DOHH2 (cell line): ENCODE data around the gene ALG9.

Experiments
- H3F3A ChIP-seq: fragments of 200-600 bp; sonication (generic), shearing (Covaris generic); 2 replicates; pipeline ENCODE4 v1.6.0; 2016; ENCODE audit warnings: antibody characterized with exemption, mild to moderate bottlenecking; ENCODE audit not compliant: control insufficient read depth, insufficient read depth
- H3K27ac ChIP-seq: fragments of 200-600 bp; sonication (generic); 2 replicates; pipeline ENCODE4 v1.5.1; 2014; ENCODE audit warnings: low read depth, mild to moderate bottlenecking, low read length, moderate library complexity
- H3K27me3 ChIP-seq: fragments of 200-600 bp; sonication (generic); 2 replicates; pipeline ENCODE4 v1.6.1; 2014; ENCODE audit warnings: mild to moderate bottlenecking, low read length, mixed read lengths; ENCODE audit not compliant: control insufficient read depth
- H3K36me3 ChIP-seq: fragments of 200-600 bp; sonication (generic); 2 replicates; pipeline ENCODE4 v1.6.1; 2014; ENCODE audit warnings: mild to moderate bottlenecking, low read length, moderate library complexity, mixed read lengths; ENCODE audit not compliant: control insufficient read depth
- H3K4me1 ChIP-seq: fragments of 200-600 bp; sonication (generic); 2 replicates; pipeline ENCODE4 v1.6.1; 2014; ENCODE audit warnings: mild to moderate bottlenecking, low read length, mixed read lengths; ENCODE audit not compliant: control insufficient read depth
- H3K4me2 ChIP-seq: fragments of 200-600 bp; sonication (generic); 2 replicates; pipeline ENCODE4 v1.6.0; 2014; ENCODE audit warnings: mild to moderate bottlenecking, low read length, moderate library complexity
- H3K4me3 ChIP-seq: fragments of 200-600 bp; sonication (generic); 2 replicates; pipeline ENCODE4 v1.5.1; 2014; ENCODE audit warnings: mild to moderate bottlenecking, low read length, mixed read lengths
- H3K79me2 ChIP-seq: fragments of 200-600 bp; sonication (generic); 2 replicates; pipeline ENCODE4 v1.6.1; 2014; ENCODE audit warnings: mild to moderate bottlenecking, low read length, mixed read lengths; ENCODE audit not compliant: control insufficient read depth
- H3K9me2 ChIP-seq: fragments of 200-600 bp; sonication (generic); replicated peaks from 2 replicates; pipeline ENCODE4 v1.6.1; 2014; ENCODE audit warnings: mild to moderate bottlenecking, low read length, mixed read lengths; ENCODE audit not compliant: control insufficient read depth
- H3K9me3 ChIP-seq: fragments of 200-600 bp; sonication (generic); 2 replicates; pipeline ENCODE4 v1.6.1; 2014; ENCODE audit warnings: antibody characterized with exemption, low read length, mixed read lengths; ENCODE audit not compliant: control insufficient read depth, insufficient read depth
- H4K20me1 ChIP-seq: fragments of 200-600 bp; sonication (generic); 2 replicates; pipeline ENCODE4 v1.6.0; 2014; ENCODE audit warnings: low read depth, mild to moderate bottlenecking, antibody characterized with exemption, low read length, moderate library complexity; ENCODE audit not compliant: control insufficient read depth, insufficient read depth
- CTCF ChIP-seq: fragments of 200-600 bp; sonication (generic); IDR thresholded peaks from one replicate; pipeline ENCODE4 v1.5.1; 2014; ENCODE audit warnings: antibody characterized with exemption, mild to moderate bottlenecking, low read depth, low read length; ENCODE audit not compliant: poor library complexity, severe bottlenecking
- EZH2phosphoT487 ChIP-seq: fragments of 200-600 bp; sonication (generic); IDR thresholded peaks from 2 replicates; pipeline ENCODE4 v1.6.1; 2017; ENCODE audit warnings: borderline replicate concordance, mild to moderate bottlenecking, antibody characterized with exemption, low read length, moderate library complexity, mixed read lengths

Gene ALG9

GRCh38 chr11:111808063-111808588 is 63.3 kb downstream of the ALG9 start:
- Histone ChIP-seq H3K27me3 (no peaks in the 10 kb centered on the region), H4K20me1 (no peaks in the 10 kb centered on the region), H3K4me2 (no peak overlapping the region), H3K27ac (no peak overlapping the region), H3K9me3 (no peaks in the 10 kb centered on the region), H3K4me3 (no peak overlapping the region), H3K9me2 (no peaks in the 10 kb centered on the region), H3K4me1 (no peaks in the 10 kb centered on the region; the same call in 1 of the 2 replicates), H3K79me2 (no peaks in the 10 kb centered on the region), H3K36me3 (peaks cover 37% of the 10 kb centered on the region), H3F3A (no peaks in the 10 kb centered on the region)
- TF ChIP-seq CTCF (no peak), EZH2phosphoT487 (no peak)

GRCh38 chr11:111807076-111807475 is 64.3 kb downstream of the ALG9 start:
- no peaks in the 10 kb centered on the region for H3K27me3 ChIP-seq
- H3F3A ChIP-seq, result no peaks in the 10 kb centered on the region
- H3K79me2 ChIP-seq, result no peaks in the 10 kb centered on the region
- no peak overlapping the region for H3K27ac ChIP-seq
- no peaks in the 10 kb centered on the region for H4K20me1 ChIP-seq
- H3K4me2 ChIP-seq, result no peak overlapping the region
- H3K9me2 ChIP-seq, result no peaks in the 10 kb centered on the region
- TF ChIP-seq CTCF, result no peak
- no peak for TF ChIP-seq EZH2phosphoT487
- no peaks in the 10 kb centered on the region for H3K4me1 ChIP-seq
- no peaks in the 10 kb centered on the region for H3K9me3 ChIP-seq
- H3K36me3 ChIP-seq, result peaks cover 39% of the 10 kb centered on the region
- no peak overlapping the region for H3K4me3 ChIP-seq

GRCh38 chr11:111801135-111801534 is 70.2 kb downstream of the ALG9 start:
- peaks cover 4% of the 10 kb centered on the region; the same call in 1 of the 2 replicates for H3F3A ChIP-seq
- no peak overlapping the region for H3K27ac ChIP-seq
- TF ChIP-seq CTCF, result no peak
- no peak for TF ChIP-seq EZH2phosphoT487
- H3K4me3 ChIP-seq, result no peak overlapping the region
- no peaks in the 10 kb centered on the region for H3K79me2 ChIP-seq
- peaks cover 11% of the 10 kb centered on the region for H3K9me3 ChIP-seq
- peaks cover 18% of the 10 kb centered on the region for H3K4me1 ChIP-seq
- H3K36me3 ChIP-seq, result peaks cover 52% of the 10 kb centered on the region
- no peaks in the 10 kb centered on the region for H3K9me2 ChIP-seq
- H4K20me1 ChIP-seq, result no peaks in the 10 kb centered on the region
- no peaks in the 10 kb centered on the region for H3K27me3 ChIP-seq
- H3K4me2 ChIP-seq, result no peak overlapping the region
